ENCODE data around the gene MAGEA1.
A peak's percentile ranks its signal among the peaks of the same experiment; 100 is the strongest.
"Not testable (repeated sequence)": the region's sequence is repeated elsewhere in the genome, so short reads cannot be mapped to it uniquely, and the experiment has no call there.

Gene MAGEA1

DNA sequence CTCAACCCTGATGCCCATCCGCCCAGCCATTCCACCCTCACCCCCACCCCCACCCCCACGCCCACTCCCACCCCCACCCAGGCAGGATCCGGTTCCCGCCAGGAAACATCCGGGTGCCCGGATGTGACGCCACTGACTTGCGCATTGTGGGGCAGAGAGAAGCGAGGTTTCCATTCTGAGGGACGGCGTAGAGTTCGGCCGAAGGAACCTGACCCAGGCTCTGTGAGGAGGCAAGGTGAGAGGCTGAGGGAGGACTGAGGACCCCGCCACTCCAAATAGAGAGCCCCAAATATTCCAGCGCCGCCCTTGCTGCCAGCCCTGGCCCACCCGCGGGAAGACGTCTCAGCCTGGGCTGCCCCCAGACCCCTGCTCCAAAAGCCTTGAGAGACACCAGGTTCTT, at the start of gene MAGEA1:
Gene MAGEA1 (plus strand): TSS at position 154 of the 400 bp plus-strand sequence. CDS start 3,106 bp downstream, outside the sequence.
- no peak for DNase-seq (ENCODE audit: low read depth in 2 of 2)

DNA sequence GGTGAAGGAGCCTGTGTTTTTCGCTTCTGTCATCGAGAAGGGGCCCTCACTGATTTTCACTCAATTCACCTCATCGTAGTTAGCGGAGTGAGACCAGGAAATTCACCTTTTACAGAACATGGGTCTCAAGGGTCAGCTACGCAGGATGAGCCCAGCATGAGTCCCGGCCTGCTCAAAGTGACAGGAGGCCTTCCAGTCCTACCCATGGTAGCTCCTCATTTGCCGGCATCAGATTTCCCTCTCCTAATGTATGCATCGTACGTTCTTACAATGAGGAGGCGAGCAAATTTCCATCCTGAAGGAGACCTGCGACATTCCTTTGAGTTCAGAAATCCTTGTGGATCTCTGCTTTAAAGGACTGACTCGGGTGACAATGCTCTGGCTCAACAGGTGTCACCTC, 46.2 kb upstream of the MAGEA1 start:
- not testable (repeated sequence) for DNase-seq (ENCODE audit: low read depth in 2 of 2)

DNA sequence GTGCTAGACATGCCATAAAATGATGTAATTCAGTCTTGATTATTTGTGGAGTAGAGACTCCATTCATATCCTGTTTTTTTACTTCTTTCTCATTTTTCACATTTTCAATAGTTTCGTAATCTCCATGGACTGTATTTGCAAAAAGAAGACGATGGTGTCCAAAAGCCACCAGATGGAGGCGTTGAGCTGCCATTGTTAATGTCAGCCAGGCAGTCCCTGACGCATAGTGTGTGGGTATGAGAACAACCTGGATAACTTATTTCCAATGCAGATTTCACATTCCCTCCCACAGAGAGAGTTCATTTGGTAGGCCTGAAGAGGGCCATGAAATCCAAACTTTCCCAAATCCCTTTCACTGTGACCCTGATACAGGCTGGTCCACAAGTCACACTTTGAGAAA, 40.0 kb upstream of the MAGEA1 start:
- not testable (repeated sequence) for DNase-seq (ENCODE audit: low read depth in 2 of 2)

- DNase-seq (ENCODE audit: low read depth in 2 of 2): not testable (repeated sequence)
Measured at GRCh38 chrX:153146288-153146687, 32.8 kb upstream of the MAGEA1 start.

DNA sequence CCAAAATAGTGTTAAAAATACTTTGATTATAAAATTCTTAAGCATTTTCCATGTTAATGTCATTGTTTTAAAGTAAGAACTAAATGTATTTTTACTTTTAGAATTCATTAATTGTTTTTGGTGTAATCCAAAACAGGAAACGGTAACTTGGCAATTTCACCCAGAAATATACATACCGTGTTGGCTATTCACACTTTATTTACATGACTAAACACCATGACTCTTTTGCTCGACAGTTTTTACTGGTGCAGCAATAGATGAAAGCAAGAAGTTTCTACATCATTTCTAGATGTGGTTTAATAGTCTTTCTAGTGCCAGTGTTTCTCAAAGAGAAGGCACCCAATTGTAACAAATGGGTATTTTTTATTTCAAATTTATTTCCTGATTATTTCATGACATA, 25.6 kb upstream of the MAGEA1 start:
- no peak for DNase-seq (ENCODE audit: low read depth in 2 of 2)

- no peak for DNase-seq (ENCODE audit: low read depth in 2 of 2)
Measured at GRCh38 chrX:153157450-153157849, 21.6 kb upstream of the MAGEA1 start.

DNA sequence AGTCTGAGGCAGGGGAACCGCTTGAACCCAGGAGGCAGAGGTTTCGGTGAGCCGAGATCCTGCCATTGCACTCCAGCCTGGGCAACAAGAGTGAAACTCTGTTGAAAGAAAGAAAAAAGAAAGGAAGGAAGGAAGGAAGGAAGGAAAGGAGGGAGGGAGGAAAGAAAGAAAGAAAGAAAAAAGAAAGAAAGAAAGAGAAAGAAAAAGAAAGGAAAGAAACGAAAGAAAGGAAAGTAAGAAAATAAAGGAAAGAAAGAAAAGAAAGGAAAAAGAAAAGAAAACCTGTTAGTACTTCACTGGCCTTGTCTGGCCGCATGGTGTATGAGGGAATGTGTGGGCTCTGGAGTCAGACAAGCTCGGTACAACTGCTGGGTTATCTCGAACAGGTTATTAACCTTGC, 20.8 kb upstream of the MAGEA1 start:
- DNase-seq (ENCODE audit: low read depth in 2 of 2): no peak

DNA sequence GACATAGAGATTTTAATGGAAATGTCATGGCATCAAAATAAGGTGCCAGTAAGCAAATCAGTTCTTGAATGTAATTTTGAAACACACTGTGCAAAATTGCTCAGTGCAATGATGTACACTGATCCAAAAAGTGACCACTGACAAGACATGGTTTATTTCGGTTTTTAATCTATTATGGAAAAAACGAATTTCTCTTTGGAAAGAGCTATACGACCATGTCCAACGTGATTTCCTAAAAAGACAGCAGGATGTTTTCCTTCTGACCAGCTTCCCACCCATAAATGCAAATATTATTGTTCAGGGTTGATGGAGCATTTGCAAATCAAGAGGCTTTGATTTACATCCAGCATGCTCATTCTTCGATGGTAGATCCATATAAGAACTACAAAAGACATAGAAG, 17.1 kb upstream of the MAGEA1 start:
- DNase-seq (ENCODE audit: low read depth in 2 of 2): no peak

- DNase-seq (ENCODE audit: low read depth in 2 of 2): no peak
Measured at GRCh38 chrX:153164733-153165132, 14.4 kb upstream of the MAGEA1 start.

DNA sequence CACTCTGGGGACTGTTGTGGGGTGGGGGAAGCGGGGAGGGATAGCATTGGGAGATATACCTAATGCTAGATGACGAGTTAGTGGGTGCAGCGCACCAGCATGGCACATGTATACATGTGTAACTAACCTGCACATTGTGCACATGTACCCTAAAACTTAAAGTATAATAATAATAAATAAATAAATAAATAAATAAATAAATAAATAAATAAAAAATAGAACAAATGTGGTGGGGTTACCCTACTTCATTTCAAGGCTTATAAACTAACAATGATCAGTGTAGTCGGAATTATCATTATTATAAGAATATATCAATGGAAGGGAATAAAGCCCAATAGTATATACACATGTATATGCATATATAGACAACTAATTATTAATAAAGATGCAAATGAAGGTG, 10.7 kb upstream of the MAGEA1 start:
- DNase-seq (ENCODE audit: low read depth in 2 of 2): not testable (repeated sequence)

- DNase-seq (ENCODE audit: low read depth in 2 of 2): no peak
Measured at GRCh38 chrX:153181822-153182221, 2.7 kb downstream of the MAGEA1 start.

- DNase-seq (ENCODE audit: low read depth in 2 of 2): no peak
Measured at GRCh38 chrX:153184787-153185186, 5.7 kb downstream of the MAGEA1 start.

DNA sequence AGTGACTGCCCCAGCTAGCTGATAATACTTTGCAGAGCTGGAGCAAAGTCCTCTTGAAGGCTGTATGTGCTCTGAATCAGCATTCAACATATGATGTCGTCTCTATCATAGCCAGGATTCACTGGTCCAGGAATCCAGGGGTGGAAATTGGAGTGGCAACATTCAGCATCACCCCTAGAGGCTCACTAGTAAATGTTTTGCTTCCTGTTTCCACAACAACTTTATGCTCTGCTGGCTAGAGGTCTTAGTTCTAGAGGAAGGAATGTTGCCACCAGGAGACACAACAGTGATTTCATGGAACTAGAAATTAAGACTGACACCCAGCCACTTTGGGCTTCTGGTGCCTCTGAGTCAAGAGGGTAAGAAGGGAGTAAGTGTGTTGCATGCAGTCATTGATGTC, 11.3 kb downstream of the MAGEA1 start:
- DNase-seq (ENCODE audit: low read depth in 2 of 2): no peak

- no peak for DNase-seq (ENCODE audit: low read depth in 2 of 2)
Measured at GRCh38 chrX:153200462-153200861, 21.4 kb downstream of the MAGEA1 start.

DNA sequence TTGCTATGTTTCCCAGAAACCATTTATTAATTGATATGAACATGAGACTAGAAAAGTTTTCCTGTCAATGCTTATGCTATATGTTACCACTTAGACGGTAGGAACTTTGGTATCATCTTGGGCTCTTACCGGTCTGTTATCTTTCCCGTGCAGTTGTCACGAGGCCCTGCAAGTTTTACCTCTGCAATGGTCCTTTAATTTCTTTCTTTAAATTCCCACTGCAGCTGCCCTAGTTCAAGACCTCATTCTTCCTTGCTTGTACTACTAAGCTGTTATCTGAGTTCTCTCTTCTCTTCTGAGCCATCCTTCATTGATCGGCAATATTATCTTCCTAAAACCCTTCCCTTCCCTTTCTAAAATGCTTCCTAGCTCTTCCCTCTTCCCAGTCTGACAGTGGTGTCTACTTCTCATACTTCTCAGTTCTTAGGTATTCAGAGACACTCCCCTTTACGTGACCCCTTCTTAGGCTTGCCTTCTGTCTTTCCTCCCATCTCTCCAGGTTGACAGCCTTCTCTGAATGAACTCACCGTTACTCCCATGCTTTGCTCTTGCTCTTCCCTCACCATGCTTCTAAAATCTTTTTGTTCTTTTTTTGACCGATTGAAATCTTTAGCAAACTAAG, 27.5 kb downstream of the MAGEA1 start:
- DNase-seq (ENCODE audit: low read depth in 2 of 2): no peak

DNA sequence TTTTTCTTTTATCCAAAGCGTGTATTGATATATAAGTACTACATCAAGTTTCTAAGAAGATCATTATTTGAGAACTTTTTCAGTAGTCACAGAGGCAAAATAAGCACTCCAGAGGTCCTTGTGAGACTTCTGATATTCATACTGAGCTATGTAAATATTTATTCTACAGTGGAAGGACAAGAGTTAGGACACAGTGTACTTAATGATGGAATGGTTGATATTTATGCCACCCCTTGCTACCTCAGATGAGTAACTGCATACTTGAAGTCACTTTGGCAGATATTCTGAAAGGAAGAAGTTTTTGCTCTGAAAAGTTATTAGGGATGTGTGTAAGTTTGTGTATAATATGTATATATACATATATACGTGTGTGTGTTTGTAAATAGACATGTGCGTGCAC, 30.3 kb downstream of the MAGEA1 start:
- no peak for DNase-seq (ENCODE audit: low read depth in 2 of 2)

DNA sequence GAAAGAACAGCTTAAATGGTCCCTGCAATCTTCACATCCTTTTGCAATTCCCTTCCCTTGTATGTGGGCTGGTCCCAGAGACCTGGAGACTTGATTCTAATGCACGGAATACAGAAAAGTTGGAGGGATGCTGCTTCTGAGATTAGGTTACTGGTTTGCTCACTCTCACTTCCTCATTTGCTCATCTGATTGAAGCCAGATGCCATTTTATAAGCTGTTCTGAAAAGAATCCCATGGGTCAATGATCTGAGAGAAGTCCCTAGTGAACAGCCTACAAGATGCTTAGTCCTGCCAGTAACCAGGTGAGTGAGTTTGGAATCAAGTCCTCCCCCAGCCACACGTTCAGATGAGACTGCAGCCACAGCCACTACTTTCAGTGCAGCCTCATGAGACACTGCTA, 35.9 kb downstream of the MAGEA1 start:
- no peak for DNase-seq (ENCODE audit: low read depth in 2 of 2)

- DNase-seq (ENCODE audit: low read depth in 2 of 2): no peak
Measured at GRCh38 chrX:153216926-153217325, 37.8 kb downstream of the MAGEA1 start.

DNA sequence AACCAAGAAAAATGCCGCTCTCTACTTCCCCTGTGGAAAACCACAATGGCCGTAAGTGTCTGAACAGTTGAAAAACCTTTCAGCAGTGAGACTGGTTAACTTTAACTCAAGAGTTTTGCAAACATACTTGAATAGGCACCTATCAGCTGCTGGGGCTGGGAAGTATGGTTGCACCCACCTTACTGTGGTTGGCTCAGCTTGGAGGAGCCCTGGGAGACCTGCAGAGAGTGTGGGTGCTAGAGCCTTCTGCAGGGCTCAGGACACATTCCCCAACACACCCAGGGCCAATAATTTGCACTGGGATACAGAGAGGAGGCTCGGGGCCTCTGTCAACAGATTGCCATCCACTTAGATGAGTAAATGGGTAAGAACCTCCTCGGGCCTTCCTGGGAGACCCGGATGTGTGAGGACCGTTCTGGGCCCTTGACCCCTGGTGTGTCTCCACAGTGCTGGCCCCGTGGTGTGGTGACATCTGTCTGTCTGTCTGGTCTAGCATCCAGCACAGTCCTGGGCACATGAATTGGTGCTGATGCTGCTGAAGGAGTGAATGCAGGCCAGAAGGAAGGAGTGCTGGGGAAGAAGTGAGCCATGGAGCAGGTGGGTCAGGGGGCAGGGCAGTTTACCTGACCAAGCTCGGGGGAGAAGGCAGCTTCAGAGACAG, 46.5 kb downstream of the MAGEA1 start:
- DNase-seq (ENCODE audit: low read depth in 2 of 2): no peak

GRCh38 chrX:153226344-153227185, 47.5 kb downstream of the MAGEA1 start:
- peak; percentile 1 to 3 for DNase-seq (ENCODE audit: low read depth in 2 of 2)
